Measurements from ENCODE around the gene RTRAF. TPM values are rescaled to one million over a fixed set of nuclear protein-coding genes. Genes with fewer than 3 reads are reported as not detected.

The RTRAF gene
- total and polyA plus RNA-seq, 2 experiments from 2014 or later = 150 to 729 TPM

DNA sequence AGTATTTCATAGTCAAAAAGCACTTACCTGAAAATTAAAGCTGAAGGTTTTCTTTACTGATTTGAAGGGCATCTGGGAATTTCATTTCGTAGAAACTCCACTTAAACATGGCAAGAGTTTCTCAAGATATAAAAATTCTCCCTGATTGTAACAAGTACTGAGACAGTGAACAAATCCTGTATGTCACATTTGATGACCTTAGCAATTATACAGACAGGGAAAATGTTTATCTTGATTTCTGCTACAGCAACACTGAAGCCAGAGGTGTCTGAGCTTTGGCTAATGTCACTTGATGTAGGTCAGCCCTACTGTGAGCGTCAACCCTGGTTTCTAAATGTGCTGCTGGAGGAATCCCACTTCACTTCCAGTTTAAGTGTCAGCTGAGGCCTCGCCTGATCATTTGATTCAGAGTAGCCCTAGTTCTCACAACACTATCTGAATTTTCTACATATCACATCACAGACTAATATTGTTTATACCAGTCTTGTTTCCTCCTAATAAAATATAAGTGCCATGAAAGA lies 20.9 kb downstream of the RTRAF start:
- no peaks in the 10 kb centered on the region for H3F3A ChIP-seq (replicated peaks; ENCODE audit: low read depth)
- H3K4me1 ChIP-seq (ENCODE audit: insufficient read depth) = peaks cover 39% of the 10 kb centered on the region
- DNase-seq (ENCODE audit: low spot score) (no peak), ATAC-seq (no peak)
- no peak overlapping the region for H3K4me2 ChIP-seq
- Mint-ChIP-seq H3K4me1 (peaks cover 24% of the 10 kb centered on the region), H3K27me3 (ENCODE audit: insufficient read depth, low read depth, poor library complexity) (peaks cover 12% of the 10 kb centered on the region), H3K4me3 (no peak overlapping the region), H3K27ac (no peak overlapping the region), H3K9me3 (no peaks in the 10 kb centered on the region), H3K36me3 (ENCODE audit: low read depth) (peaks cover 56% of the 10 kb centered on the region)
- H3K79me2 ChIP-seq (replicated peaks; ENCODE audit: insufficient read depth) = no peaks in the 10 kb centered on the region
- TF ChIP-seq, protein P1, sequence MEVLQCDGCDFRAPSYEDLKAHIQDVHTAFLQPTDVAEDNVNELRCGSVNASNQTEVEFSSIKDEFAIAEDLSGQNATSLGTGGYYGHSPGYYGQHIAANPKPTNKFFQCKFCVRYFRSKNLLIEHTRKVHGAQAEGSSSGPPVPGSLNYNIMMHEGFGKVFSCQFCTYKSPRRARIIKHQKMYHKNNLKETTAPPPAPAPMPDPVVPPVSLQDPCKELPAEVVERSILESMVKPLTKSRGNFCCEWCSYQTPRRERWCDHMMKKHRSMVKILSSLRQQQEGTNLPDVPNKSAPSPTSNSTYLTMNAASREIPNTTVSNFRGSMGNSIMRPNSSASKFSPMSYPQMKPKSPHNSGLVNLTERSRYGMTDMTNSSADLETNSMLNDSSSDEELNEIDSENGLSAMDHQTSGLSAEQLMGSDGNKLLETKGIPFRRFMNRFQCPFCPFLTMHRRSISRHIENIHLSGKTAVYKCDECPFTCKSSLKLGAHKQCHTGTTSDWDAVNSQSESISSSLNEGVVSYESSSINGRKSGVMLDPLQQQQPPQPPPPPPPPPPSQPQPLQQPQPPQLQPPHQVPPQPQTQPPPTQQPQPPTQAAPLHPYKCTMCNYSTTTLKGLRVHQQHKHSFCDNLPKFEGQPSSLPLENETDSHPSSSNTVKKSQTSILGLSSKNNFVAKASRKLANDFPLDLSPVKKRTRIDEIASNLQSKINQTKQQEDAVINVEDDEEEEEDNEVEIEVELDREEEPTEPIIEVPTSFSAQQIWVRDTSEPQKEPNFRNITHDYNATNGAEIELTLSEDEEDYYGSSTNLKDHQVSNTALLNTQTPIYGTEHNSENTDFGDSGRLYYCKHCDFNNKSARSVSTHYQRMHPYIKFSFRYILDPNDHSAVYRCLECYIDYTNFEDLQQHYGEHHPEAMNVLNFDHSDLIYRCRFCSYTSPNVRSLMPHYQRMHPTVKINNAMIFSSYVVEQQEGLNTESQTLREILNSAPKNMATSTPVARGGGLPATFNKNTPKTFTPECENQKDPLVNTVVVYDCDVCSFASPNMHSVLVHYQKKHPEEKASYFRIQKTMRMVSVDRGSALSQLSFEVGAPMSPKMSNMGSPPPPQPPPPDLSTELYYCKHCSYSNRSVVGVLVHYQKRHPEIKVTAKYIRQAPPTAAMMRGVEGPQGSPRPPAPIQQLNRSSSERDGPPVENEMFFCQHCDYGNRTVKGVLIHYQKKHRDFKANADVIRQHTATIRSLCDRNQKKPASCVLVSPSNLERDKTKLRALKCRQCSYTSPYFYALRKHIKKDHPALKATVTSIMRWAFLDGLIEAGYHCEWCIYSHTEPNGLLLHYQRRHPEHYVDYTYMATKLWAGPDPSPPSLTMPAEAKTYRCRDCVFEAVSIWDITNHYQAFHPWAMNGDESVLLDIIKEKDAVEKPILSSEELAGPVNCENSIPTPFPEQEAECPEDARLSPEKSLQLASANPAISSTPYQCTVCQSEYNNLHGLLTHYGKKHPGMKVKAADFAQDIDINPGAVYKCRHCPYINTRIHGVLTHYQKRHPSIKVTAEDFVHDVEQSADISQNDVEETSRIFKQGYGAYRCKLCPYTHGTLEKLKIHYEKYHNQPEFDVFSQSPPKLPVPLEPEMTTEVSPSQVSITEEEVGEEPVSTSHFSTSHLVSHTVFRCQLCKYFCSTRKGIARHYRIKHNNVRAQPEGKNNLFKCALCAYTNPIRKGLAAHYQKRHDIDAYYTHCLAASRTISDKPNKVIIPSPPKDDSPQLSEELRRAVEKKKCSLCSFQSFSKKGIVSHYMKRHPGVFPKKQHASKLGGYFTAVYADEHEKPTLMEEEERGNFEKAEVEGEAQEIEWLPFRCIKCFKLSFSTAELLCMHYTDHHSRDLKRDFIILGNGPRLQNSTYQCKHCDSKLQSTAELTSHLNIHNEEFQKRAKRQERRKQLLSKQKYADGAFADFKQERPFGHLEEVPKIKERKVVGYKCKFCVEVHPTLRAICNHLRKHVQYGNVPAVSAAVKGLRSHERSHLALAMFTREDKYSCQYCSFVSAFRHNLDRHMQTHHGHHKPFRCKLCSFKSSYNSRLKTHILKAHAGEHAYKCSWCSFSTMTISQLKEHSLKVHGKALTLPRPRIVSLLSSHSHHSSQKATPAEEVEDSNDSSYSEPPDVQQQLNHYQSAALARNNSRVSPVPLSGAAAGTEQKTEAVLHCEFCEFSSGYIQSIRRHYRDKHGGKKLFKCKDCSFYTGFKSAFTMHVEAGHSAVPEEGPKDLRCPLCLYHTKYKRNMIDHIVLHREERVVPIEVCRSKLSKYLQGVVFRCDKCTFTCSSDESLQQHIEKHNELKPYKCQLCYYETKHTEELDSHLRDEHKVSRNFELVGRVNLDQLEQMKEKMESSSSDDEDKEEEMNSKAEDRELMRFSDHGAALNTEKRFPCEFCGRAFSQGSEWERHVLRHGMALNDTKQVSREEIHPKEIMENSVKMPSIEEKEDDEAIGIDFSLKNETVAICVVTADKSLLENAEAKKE (CRISPR knock-in tag; IDR thresholded peaks at IDR 0.05) = no peak
- TF ChIP-seq NANOG (IDR thresholded peaks at IDR 0.05; ENCODE audit: borderline replicate concordance) (no peak), JUNB (IDR thresholded peaks at IDR 0.05; ENCODE audit: unreplicated experiment) (no peak), ZNF114 (CRISPR knock-in tag; IDR thresholded peaks at IDR 0.05) (no peak)
- TF ChIP-seq, protein P2, sequence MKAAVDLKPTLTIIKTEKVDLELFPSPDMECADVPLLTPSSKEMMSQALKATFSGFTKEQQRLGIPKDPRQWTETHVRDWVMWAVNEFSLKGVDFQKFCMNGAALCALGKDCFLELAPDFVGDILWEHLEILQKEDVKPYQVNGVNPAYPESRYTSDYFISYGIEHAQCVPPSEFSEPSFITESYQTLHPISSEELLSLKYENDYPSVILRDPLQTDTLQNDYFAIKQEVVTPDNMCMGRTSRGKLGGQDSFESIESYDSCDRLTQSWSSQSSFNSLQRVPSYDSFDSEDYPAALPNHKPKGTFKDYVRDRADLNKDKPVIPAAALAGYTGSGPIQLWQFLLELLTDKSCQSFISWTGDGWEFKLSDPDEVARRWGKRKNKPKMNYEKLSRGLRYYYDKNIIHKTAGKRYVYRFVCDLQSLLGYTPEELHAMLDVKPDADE (IDR thresholded peaks at IDR 0.05) = no peak
- TF ChIP-seq, protein P3, sequence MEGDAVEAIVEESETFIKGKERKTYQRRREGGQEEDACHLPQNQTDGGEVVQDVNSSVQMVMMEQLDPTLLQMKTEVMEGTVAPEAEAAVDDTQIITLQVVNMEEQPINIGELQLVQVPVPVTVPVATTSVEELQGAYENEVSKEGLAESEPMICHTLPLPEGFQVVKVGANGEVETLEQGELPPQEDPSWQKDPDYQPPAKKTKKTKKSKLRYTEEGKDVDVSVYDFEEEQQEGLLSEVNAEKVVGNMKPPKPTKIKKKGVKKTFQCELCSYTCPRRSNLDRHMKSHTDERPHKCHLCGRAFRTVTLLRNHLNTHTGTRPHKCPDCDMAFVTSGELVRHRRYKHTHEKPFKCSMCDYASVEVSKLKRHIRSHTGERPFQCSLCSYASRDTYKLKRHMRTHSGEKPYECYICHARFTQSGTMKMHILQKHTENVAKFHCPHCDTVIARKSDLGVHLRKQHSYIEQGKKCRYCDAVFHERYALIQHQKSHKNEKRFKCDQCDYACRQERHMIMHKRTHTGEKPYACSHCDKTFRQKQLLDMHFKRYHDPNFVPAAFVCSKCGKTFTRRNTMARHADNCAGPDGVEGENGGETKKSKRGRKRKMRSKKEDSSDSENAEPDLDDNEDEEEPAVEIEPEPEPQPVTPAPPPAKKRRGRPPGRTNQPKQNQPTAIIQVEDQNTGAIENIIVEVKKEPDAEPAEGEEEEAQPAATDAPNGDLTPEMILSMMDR (conservative IDR thresholded peaks at IDR 0.05; ENCODE audit: low read depth in 2 of 2) = no peak
- H3K4me3 ChIP-seq = no peak overlapping the region
- no peak overlapping the region for H2AFZ ChIP-seq
- peaks cover 28% of the 10 kb centered on the region for H3K36me3 ChIP-seq (ENCODE audit: insufficient read depth)
- 0 out of 2 replicates have a peak, but pooled peaks cover 9% of the 10 kb centered on the region for H3K9me2 ChIP-seq (ENCODE audit: insufficient read depth)
- no peaks in the 10 kb centered on the region for H3K27me3 ChIP-seq (ENCODE audit: insufficient read depth)
- no peak overlapping the region for H3K27ac ChIP-seq (ENCODE audit: low read depth)
- H4K20me1 ChIP-seq (replicated peaks; ENCODE audit: insufficient read depth) = peaks cover 6% of the 10 kb centered on the region; the same call in 1 of the 2 replicates
